Endothelial cell of umbilical vein (primary cell): ENCODE results near the gene ILKAP. TPM values are rescaled to one million over a fixed set of nuclear protein-coding genes. Genes with fewer than 3 reads are reported as not detected.

Source experiments
- BruUV-seq: library from RNA; stranded (reverse); fragments of 400-500 nt; replicated peaks from 2 replicates; lab custom pipeline; 2021; lab: Mats Ljungman, UMichigan
- CTCF ChIA-PET: fragments of 300-600, 350-600 bp; sonication (Branson Sonifier 250); formaldehyde crosslinking; loops from one replicate; lab custom pipeline; 2021; ENCODE audit warnings: antibody characterized with exemption, inconsistent platforms; lab: Charles Lee
- POLR2A ChIA-PET: fragments of 300-600, 350-600 bp; sonication (Branson Sonifier 250); formaldehyde crosslinking; loops from one replicate; lab custom pipeline; 2021; ENCODE audit warnings: antibody characterized with exemption, inconsistent platforms; lab: Charles Lee
- DNase-seq: peaks from one replicate; pipeline ENCODE4 v3.0.0-alpha.2; 2011; ENCODE audit warnings: low read depth, low spot score
- FAIRE-seq: peaks from 2 replicates; lab custom pipeline; 2011; peaks lifted over from hg19 to GRCh38; lab: Jason Lieb, UNC
- H2AFZ ChIP-seq: 2 replicates; pipeline ENCODE4 v1.6.0; 2012; ENCODE audit warnings: low read depth, low read length, control low read depth, inconsistent platforms
- H3K27ac ChIP-seq: 2 replicates; pipeline ENCODE4 v1.5.1; 2011; ENCODE audit warnings: low read depth, mild to moderate bottlenecking, control low read depth, low read length, moderate library complexity; ENCODE audit not compliant: insufficient read depth
- H3K27me3 ChIP-seq, 2 experiments: 2 replicates each; pipeline versions ENCODE4 v1.6.0 to v1.6.1; 2011; ENCODE audit warnings: low read length in 2 of 2, mixed read lengths in 1 of 2; ENCODE audit not compliant: control insufficient read depth in 2 of 2, insufficient read depth in 2 of 2
- H3K36me3 ChIP-seq, 2 experiments: 2 replicates in 1 of 2; 3 replicates in 1 of 2; pipeline ENCODE4 v1.5.1; 2011; ENCODE audit warnings: low read length in 2 of 2, mild to moderate bottlenecking in 1 of 2, moderate library complexity in 1 of 2; ENCODE audit not compliant: control insufficient read depth in 2 of 2, insufficient read depth in 2 of 2; ENCODE audit errors: extremely low read depth in 1 of 2
- H3K4me1 ChIP-seq: 3 replicates; pipeline ENCODE4 v1.5.1; 2011; ENCODE audit warnings: mild to moderate bottlenecking, low read length; ENCODE audit not compliant: control insufficient read depth, insufficient read depth; ENCODE audit errors: extremely low read depth
- H3K4me2 ChIP-seq: 2 replicates; pipeline ENCODE4 v1.6.1; 2011; ENCODE audit warnings: low read length, control low read depth, mixed read lengths; ENCODE audit not compliant: insufficient read depth
- H3K4me3 ChIP-seq, 3 experiments: fragments of 200-600 bp in 1 of 3; sonication (generic), shearing (Covaris generic) in 1 of 3; replicated peaks in 1 of 3; 2 replicates each; pipeline ENCODE4 v1.5.1; 2011 to 2016; ENCODE audit warnings: control low read depth in 3 of 3, low read length in 3 of 3, mild to moderate bottlenecking in 2 of 3, inconsistent platforms in 1 of 3, low read depth in 1 of 3, moderate library complexity in 1 of 3; ENCODE audit not compliant: insufficient read depth in 1 of 3
- H3K79me2 ChIP-seq: 2 replicates; pipeline ENCODE4 v1.6.0; 2012; ENCODE audit warnings: low read length, inconsistent platforms; ENCODE audit not compliant: control insufficient read depth, insufficient read depth
- H3K9ac ChIP-seq: replicated peaks from 2 replicates; pipeline ENCODE3; 2011; ENCODE audit warnings: low read length, control low read depth; ENCODE audit not compliant: insufficient read depth; ENCODE audit errors: extremely low read depth
- H3K9me1 ChIP-seq: replicated peaks from 3 replicates; pipeline ENCODE4 v1.6.0; 2011; ENCODE audit warnings: mild to moderate bottlenecking, low read length; ENCODE audit not compliant: control insufficient read depth, insufficient read depth; ENCODE audit errors: extremely low read depth
- H3K9me3 ChIP-seq: replicated peaks from 2 replicates; pipeline ENCODE4 v1.5.1; 2012; ENCODE audit warnings: low read length, inconsistent platforms; ENCODE audit not compliant: control insufficient read depth, insufficient read depth
- H4K20me1 ChIP-seq: replicated peaks from 2 replicates; pipeline ENCODE3; 2011; ENCODE audit warnings: mild to moderate bottlenecking, low read length; ENCODE audit not compliant: control insufficient read depth, insufficient read depth; ENCODE audit errors: extremely low read depth
- CTCF ChIP-seq, 2 donors: IDR thresholded peaks; 1 replicate in 1 of 2; 2 replicates in 1 of 2; pipeline ENCODE4 v1.5.1; 2011; ENCODE audit warnings: low read length in 2 of 2, mild to moderate bottlenecking in 2 of 2, moderate library complexity in 2 of 2, control low read depth in 1 of 2, inconsistent platforms in 1 of 2, low read depth in 1 of 2; ENCODE audit not compliant: insufficient read depth in 1 of 2; ENCODE audit errors: extremely low read depth in 1 of 2
- EZH2 ChIP-seq: IDR thresholded peaks from 2 replicates; pipeline ENCODE4 v1.6.1; 2012; ENCODE audit warnings: borderline replicate concordance, low read depth, mild to moderate bottlenecking, moderate library complexity, low read length, inconsistent platforms; ENCODE audit not compliant: severe bottlenecking
- FOS ChIP-seq: IDR thresholded peaks from 2 replicates; pipeline ENCODE4 v1.6.1; 2011; ENCODE audit warnings: mild to moderate bottlenecking, low read length, moderate library complexity, borderline replicate concordance; ENCODE audit not compliant: insufficient read depth
- GATA2 ChIP-seq: IDR thresholded peaks from 2 replicates; pipeline ENCODE4 v1.7.0; 2011; ENCODE audit warnings: low read depth, mild to moderate bottlenecking, moderate library complexity, mixed read lengths, low read length; ENCODE audit not compliant: insufficient read length, insufficient read depth
- JUN ChIP-seq: IDR thresholded peaks from 2 replicates; pipeline ENCODE4 v1.6.1; 2011; ENCODE audit warnings: borderline replicate concordance, low read depth; ENCODE audit not compliant: insufficient read length, insufficient read depth
- MAX ChIP-seq: IDR thresholded peaks from 2 replicates; pipeline ENCODE4 v1.6.1; 2011; ENCODE audit not compliant: insufficient read depth, insufficient read length
- MYC ChIP-seq: IDR thresholded peaks from one replicate; pipeline ENCODE4 v1.6.1; 2011; ENCODE audit warnings: mild to moderate bottlenecking, low read depth, low read length
- POLR2A ChIP-seq: IDR thresholded peaks from 2 replicates; pipeline ENCODE4 v1.6.1; 2012; ENCODE audit warnings: low read depth, mild to moderate bottlenecking, control low read depth, low read length
- POLR2AphosphoS5 ChIP-seq: IDR thresholded peaks from 2 replicates; pipeline ENCODE4 v1.6.1; 2012; ENCODE audit warnings: low read depth, mild to moderate bottlenecking, control low read depth, low read length, moderate library complexity; ENCODE audit not compliant: insufficient read depth
- dilution Hi-C: fragments of 300-500 bp; cut with MboI; formaldehyde crosslinking; loops from one replicate; pipeline ENCODE4 v1.15.0; 2019; ENCODE audit warnings: low sequenced_read_pairs; ENCODE audit not compliant: extremely low pct_ligation_motif_present
- intact Hi-C: fragments of 100-400 bp; cut with micrococcal nuclease; formaldehyde crosslinking; loops from one replicate; pipeline ENCODE4 v1.10.0; 2022
- polyA plus RNA-seq, 4 experiments: library from polyadenylated mRNA; depleted of rRNA in 3 of 4; stranded (reverse) in 3 of 4; unstranded in 1 of 4; fragments of >200 nt; gene quantifications; 2 replicates each; pipeline versions ENCODE4 v1.2.1 to v1.2.3, GENCODE V29; 2011 to 2012; ENCODE audit warnings: missing spikeins in 1 of 4
- total RNA-seq: library from RNA; stranded (reverse); gene quantifications from 2 replicates; pipeline ENCODE4 v1.2.3, GENCODE V29; 2021

The ILKAP gene
- total and polyA plus RNA-seq, 2 donors (not counting 3 experiments of a cell fraction or from before 2014, with no cell fraction given), result 49.2 to 49.8 TPM

GRCh38 chr2:238145046-238145445, 58.4 kb downstream of the ILKAP start:
- dilution Hi-C loops, result no loop called here
- intact Hi-C loops, result no loop called here
- H3K9me1 ChIP-seq, result no peaks in the 10 kb centered on the region
- ChIA-PET CTCF (no interaction called here), POLR2A (no interaction called here)
- H3K79me2 ChIP-seq, result no peaks in the 10 kb centered on the region
- no peaks in the 10 kb centered on the region for H3K9me3 ChIP-seq
- no peaks in the 10 kb centered on the region for H3K4me1 ChIP-seq
- DNase-seq (no peak), FAIRE-seq (no peak)
- BruUV-seq, result no TSS peak
- H3K27me3 ChIP-seq, result no peaks in the 10 kb centered on the region
- TF ChIP-seq GATA2 (no peak), MYC (no peak), POLR2AphosphoS5 (no peak), EZH2 (no peak), POLR2A (no peak), JUN (no peak), MAX (no peak), CTCF (IDR thresholded peaks at IDR 0.05; ENCODE audit: extremely low read depth in 1 of 2, insufficient read depth in 1 of 2, low read depth in 1 of 2, low read length in 2 of 2) (no peak), FOS (no peak)
- no peaks in the 10 kb centered on the region for H4K20me1 ChIP-seq
- no peak overlapping the region for H2AFZ ChIP-seq
- H3K36me3 ChIP-seq, result no peaks in the 10 kb centered on the region
- no peak overlapping the region for H3K9ac ChIP-seq
- H3K27ac ChIP-seq, result no peak overlapping the region
- H3K4me2 ChIP-seq, result no peak overlapping the region
- H3K4me3 ChIP-seq, result no peak overlapping the region
